ENCODE results near the gene COX4I1. TPM values are rescaled to one million over a fixed set of nuclear protein-coding genes. Genes with fewer than 3 reads are reported as not detected.

COX4I1 gene
- polyA plus RNA-seq, 1 experiment: 828 TPM

DNA sequence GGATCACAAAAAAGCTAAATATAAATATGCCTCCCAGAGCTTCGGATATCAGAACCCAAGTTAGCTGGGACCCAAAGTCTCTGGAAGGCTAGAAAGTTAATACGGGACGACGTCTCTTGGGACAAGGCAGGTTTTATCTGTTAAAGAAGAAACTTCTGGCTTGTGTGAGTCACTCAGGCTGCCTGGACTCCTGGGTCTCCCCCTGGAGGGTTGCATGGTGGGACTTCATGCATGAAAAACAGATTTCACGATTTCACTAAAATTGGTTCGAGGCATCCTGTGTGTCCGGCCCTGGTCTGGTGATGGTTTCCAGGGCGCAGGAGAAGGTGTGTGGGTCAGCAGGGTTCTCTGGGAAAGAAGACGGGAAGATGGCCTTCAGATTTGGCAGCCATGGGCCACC, 47.0 kb downstream of the COX4I1 start:
- CTCF ChIA-PET: interaction anchor here (0.6 kb wide), 1 partner anchor 146 kb away, joined by 3 read pairs; no protein-coding TSS in a partner anchor
- POLR2A ChIA-PET: interaction anchor here (0.7 kb wide), 1 partner anchor 9 kb away, joined by 3 read pairs; no protein-coding TSS in a partner anchor
- H3K9me3 ChIP-seq (ENCODE audit: control insufficient read depth, insufficient read depth, low read length): peaks cover 4% of the 10 kb centered on the region
- DNase-seq (ENCODE audit: low read depth, low spot score): no peak
- H3K27me3 ChIP-seq (ENCODE audit: control insufficient read depth, insufficient read depth, low read length): peaks cover 67% of the 10 kb centered on the region
- TF ChIP-seq CTCF (IDR thresholded peaks at IDR 0.05; ENCODE audit: low read depth, low read length): no peak
- no peak overlapping the region for H3K4me3 ChIP-seq (ENCODE audit: low read depth, low read length)
- H3K27ac ChIP-seq (ENCODE audit: low read depth, low read length): no peak overlapping the region

DNA sequence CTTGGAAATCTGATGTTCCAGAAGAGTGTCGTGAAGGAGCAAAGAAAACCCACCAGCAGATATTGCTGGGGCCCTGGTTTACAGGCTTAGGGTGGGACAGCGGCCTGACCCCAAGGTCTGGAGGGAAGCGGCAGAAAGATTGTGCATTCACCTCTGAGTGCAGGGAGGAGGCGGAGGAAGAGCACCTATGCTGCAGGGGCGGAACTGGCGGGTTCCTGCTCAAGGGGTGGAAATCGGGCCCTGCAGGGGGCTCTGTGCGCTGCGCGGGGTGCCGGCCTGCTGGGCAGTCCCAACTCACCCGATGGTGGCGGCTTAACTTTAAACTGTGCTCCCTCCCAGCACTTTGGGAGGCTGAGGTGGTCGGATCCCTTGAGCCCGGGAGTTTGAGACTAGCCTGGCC, 47.5 kb downstream of the COX4I1 start:
- DNase-seq (ENCODE audit: low read depth, low spot score): no peak
- CTCF ChIA-PET: interaction anchor here (0.6 kb wide), 1 partner anchor 172 kb away, joined by 3 read pairs; no protein-coding TSS in a partner anchor
- POLR2A ChIA-PET: no interaction called here
- TF ChIP-seq CTCF (IDR thresholded peaks at IDR 0.05; ENCODE audit: low read depth, low read length): no peak
- no peak overlapping the region for H3K27ac ChIP-seq (ENCODE audit: low read depth, low read length)
- no peak overlapping the region for H3K4me3 ChIP-seq (ENCODE audit: low read depth, low read length)
- peaks cover 4% of the 10 kb centered on the region for H3K9me3 ChIP-seq (ENCODE audit: control insufficient read depth, insufficient read depth, low read length)
- H3K27me3 ChIP-seq (ENCODE audit: control insufficient read depth, insufficient read depth, low read length): peaks cover 70% of the 10 kb centered on the region

GRCh38 chr16:85847681-85848601, 48.4 kb downstream of the COX4I1 start:
- ChIA-PET CTCF (interaction anchor here (0.6 kb wide), 1 partner anchor 171 kb away, joined by 3 read pairs; no protein-coding TSS in a partner anchor), POLR2A (no interaction called here)
- DNase-seq (ENCODE audit: low read depth, low spot score): no peak
- Histone ChIP-seq H3K27ac (ENCODE audit: low read depth, low read length) (no peak overlapping the region), H3K9me3 (ENCODE audit: control insufficient read depth, insufficient read depth, low read length) (peaks cover under 1% of the 10 kb centered on the region), H3K27me3 (ENCODE audit: control insufficient read depth, insufficient read depth, low read length) (peaks cover 72% of the 10 kb centered on the region), H3K4me3 (ENCODE audit: low read depth, low read length) (no peak overlapping the region)
- no peak for TF ChIP-seq CTCF (IDR thresholded peaks at IDR 0.05; ENCODE audit: low read depth, low read length)

GRCh38 chr16:85848986-85849385, 49.5 kb downstream of the COX4I1 start:
- TF ChIP-seq CTCF (IDR thresholded peaks at IDR 0.05; ENCODE audit: low read depth, low read length): no peak
- DNase-seq (ENCODE audit: low read depth, low spot score): no peak
- ChIA-PET POLR2A (no interaction called here), CTCF (no interaction called here)
- no peak overlapping the region for H3K27ac ChIP-seq (ENCODE audit: low read depth, low read length)
- H3K27me3 ChIP-seq (ENCODE audit: control insufficient read depth, insufficient read depth, low read length): peaks cover 69% of the 10 kb centered on the region
- no peaks in the 10 kb centered on the region; the same call in 1 of the 2 replicates for H3K9me3 ChIP-seq (ENCODE audit: control insufficient read depth, insufficient read depth, low read length)
- no peak overlapping the region for H3K4me3 ChIP-seq (ENCODE audit: low read depth, low read length)

GRCh38 chr16:85849388-85849787, 49.9 kb downstream of the COX4I1 start:
- Histone ChIP-seq H3K9me3 (ENCODE audit: control insufficient read depth, insufficient read depth, low read length) (no peaks in the 10 kb centered on the region; the same call in 1 of the 2 replicates), H3K27me3 (ENCODE audit: control insufficient read depth, insufficient read depth, low read length) (peaks cover 71% of the 10 kb centered on the region), H3K27ac (ENCODE audit: low read depth, low read length) (no peak overlapping the region), H3K4me3 (ENCODE audit: low read depth, low read length) (no peak overlapping the region)
- TF ChIP-seq CTCF (IDR thresholded peaks at IDR 0.05; ENCODE audit: low read depth, low read length): no peak
- ChIA-PET POLR2A (no interaction called here), CTCF (no interaction called here)
- DNase-seq (ENCODE audit: low read depth, low spot score): no peak
